Ascending aorta (tissue), 2 donors: ENCODE results near the gene MPV17L. TPM values are rescaled to one million over a fixed set of nuclear protein-coding genes. Genes with fewer than 3 reads are reported as not detected.
"Not testable (repeated sequence)": the region's sequence is repeated elsewhere in the genome, so short reads cannot be mapped to it uniquely, and the experiment has no call there.

Experiments used
- DNase-seq, 2 donors: peaks; one replicate each; pipeline ENCODE4 v3.0.0-alpha.2; 2019; ENCODE audit warnings: low spot score in 2 of 2
- H3K27ac ChIP-seq, 2 donors: fragments of 200-600 bp; sonication (generic); one replicate each; pipeline ENCODE4 v1.5.1; 2016 to 2017; ENCODE audit warnings: mild to moderate bottlenecking in 1 of 2
- H3K27me3 ChIP-seq: fragments of 200-600 bp; sonication (generic); one replicate; pipeline ENCODE4 v1.5.1; 2017
- H3K36me3 ChIP-seq, 2 donors: fragments of 200-600 bp; sonication (generic); one replicate each; pipeline ENCODE4 v1.5.1; 2016
- H3K4me1 ChIP-seq, 2 donors: fragments of 200-600 bp; sonication (generic); one replicate each; pipeline ENCODE4 v1.5.1; 2016 to 2017; ENCODE audit warnings: mild to moderate bottlenecking in 1 of 2
- H3K4me3 ChIP-seq, 2 donors: fragments of 200-600 bp; sonication (generic); one replicate each; pipeline ENCODE4 v1.5.1; 2016 to 2017; ENCODE audit warnings: mild to moderate bottlenecking in 1 of 2
- H3K9me3 ChIP-seq, 2 donors: fragments of 200-600 bp; sonication (generic); one replicate each; pipeline ENCODE4 v1.5.1; 2016
- intact Hi-C: fragments of 100-400 bp; cut with DNase I; formaldehyde crosslinking; loops from one replicate; pipeline ENCODE4 v1.15.1; 2023
- total RNA-seq: library from RNA; depleted of rRNA; stranded (reverse); fragments of >200 nt; gene quantifications from one replicate; pipeline ENCODE4 v1.1.0, GENCODE V29; 2016
- TF ChIP-seq, protein P1 (sequence below), 3 experiments: fragments of 200-600 bp in 2 of 3; fragments of 450-650 bp in 1 of 3; sonication (generic) in 2 of 3; IDR thresholded peaks; one replicate each; pipeline ENCODE4 v1.5.1; 2016 to 2019; ENCODE audit warnings: antibody characterized with exemption in 3 of 3, mild to moderate bottlenecking in 1 of 3, moderate library complexity in 1 of 3

MPV17L gene
- total RNA-seq, 1 donor from 2014 or later: 0.75 TPM

DNA sequence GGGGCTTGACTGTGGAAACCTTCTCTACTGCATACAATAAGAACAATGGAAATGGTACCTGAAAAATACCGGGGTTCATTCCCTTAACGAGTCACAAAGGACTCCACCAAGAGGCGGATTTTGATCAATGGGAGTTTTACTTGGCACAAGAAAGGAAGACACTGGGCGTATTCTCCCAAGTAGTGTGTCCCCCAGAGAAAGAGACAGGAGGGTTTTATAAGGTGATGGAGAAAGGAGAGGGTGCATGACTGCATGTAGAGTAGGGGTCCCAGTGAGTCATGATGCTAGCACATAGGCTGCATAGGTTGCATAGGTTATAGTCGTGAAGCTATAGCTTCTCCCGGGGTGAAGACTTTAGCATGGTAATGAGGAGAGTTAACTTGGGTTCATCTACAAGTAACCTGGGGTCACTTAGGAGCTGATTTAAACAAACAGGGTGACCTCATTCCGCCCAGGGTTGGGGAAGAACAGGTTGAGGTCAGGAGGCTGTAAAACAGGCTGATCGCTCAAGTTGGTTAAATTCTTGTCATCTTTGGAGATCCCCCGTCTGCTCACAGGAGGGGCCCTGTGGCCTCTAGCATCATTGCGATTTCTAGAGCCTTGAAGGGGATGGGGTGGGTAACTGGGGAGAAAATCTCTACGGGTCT, 1.5 kb downstream of the MPV17L start:
- Histone ChIP-seq H3K4me1 (no peaks in the 10 kb centered on the region), H3K4me3 (no peak overlapping the region), H3K27me3 (no peaks in the 10 kb centered on the region), H3K36me3 (peaks cover 0 to 5% of the 10 kb centered on the region in 2 donors), H3K27ac (no peak overlapping the region), H3K9me3 (no peaks in the 10 kb centered on the region)
- intact Hi-C loops: no loop called here
- DNase-seq: no peak
- TF ChIP-seq, protein P1, sequence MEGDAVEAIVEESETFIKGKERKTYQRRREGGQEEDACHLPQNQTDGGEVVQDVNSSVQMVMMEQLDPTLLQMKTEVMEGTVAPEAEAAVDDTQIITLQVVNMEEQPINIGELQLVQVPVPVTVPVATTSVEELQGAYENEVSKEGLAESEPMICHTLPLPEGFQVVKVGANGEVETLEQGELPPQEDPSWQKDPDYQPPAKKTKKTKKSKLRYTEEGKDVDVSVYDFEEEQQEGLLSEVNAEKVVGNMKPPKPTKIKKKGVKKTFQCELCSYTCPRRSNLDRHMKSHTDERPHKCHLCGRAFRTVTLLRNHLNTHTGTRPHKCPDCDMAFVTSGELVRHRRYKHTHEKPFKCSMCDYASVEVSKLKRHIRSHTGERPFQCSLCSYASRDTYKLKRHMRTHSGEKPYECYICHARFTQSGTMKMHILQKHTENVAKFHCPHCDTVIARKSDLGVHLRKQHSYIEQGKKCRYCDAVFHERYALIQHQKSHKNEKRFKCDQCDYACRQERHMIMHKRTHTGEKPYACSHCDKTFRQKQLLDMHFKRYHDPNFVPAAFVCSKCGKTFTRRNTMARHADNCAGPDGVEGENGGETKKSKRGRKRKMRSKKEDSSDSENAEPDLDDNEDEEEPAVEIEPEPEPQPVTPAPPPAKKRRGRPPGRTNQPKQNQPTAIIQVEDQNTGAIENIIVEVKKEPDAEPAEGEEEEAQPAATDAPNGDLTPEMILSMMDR (IDR thresholded peaks at IDR 0.05): no peak

DNA sequence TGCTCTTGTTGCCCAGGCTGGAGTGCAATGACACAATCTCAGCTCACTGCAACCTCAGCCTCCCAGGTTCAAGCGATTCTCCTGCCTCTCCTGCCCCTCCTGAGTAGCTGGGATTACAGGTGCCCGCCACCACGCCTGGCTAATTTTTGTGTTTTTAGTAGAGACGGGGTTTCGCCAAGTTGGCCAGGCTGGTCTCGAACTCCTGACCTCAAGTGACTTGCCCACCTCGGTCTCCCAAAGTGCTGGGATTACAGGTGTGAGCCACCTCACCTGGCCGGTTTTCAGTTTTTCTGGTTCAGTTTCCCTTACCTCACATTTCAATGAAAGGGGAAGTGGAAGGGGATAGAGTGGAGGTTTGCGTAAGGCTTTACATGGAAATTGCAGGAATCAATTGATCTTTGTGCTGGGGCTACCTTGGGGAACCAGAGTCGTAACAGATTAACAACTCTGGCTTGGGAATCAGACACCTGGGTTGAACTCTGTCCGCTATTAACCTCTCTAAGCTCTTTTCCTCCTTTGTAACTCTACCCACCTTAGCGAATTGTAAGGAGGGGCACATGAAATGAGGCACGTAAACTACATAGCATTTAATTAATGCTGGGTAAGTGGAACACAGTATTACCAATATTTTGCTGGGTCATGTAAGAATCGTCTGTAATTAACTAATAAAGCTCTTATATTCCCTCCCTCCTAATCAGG, 3.2 kb downstream of the MPV17L start:
- Histone ChIP-seq H3K27ac (no peak overlapping the region), H3K4me1 (no peaks in the 10 kb centered on the region), H3K27me3 (no peaks in the 10 kb centered on the region), H3K36me3 (peaks cover 0 to 8% of the 10 kb centered on the region in 2 donors), H3K4me3 (no peak overlapping the region), H3K9me3 (no peaks in the 10 kb centered on the region)
- TF ChIP-seq, protein P1 (IDR thresholded peaks at IDR 0.05): no peak
- no peak for DNase-seq
- intact Hi-C loops: no loop called here

DNA sequence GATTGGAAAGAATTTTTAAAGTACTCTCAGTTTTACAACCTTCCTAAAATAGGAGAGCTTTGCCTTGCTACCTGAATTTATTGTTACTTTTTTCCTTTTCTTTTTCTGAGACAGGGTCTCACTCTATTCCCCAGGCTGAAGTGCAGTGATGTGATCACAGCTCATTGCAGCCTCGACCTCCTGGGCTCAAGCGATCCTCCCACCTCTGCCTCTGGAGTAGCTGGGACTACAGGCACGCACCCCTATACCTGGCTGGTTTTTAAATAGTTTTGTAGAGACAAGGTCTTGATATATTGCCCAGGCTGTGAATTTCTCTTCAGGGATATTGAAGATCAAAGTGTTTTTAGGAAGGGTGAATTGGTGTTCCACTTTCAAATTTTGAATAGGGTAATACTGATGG, 3.8 kb downstream of the MPV17L start:
- H3K27me3 ChIP-seq: no peaks in the 10 kb centered on the region
- H3K27ac ChIP-seq: no peak overlapping the region
- H3K4me1 ChIP-seq: no peaks in the 10 kb centered on the region
- no peak overlapping the region for H3K4me3 ChIP-seq
- intact Hi-C loops: no loop called here
- TF ChIP-seq, protein P1 (IDR thresholded peaks at IDR 0.05): no peak
- no peaks in the 10 kb centered on the region for H3K9me3 ChIP-seq
- H3K36me3 ChIP-seq: peaks cover 0 to 8% of the 10 kb centered on the region in 2 donors
- DNase-seq: no peak

DNA sequence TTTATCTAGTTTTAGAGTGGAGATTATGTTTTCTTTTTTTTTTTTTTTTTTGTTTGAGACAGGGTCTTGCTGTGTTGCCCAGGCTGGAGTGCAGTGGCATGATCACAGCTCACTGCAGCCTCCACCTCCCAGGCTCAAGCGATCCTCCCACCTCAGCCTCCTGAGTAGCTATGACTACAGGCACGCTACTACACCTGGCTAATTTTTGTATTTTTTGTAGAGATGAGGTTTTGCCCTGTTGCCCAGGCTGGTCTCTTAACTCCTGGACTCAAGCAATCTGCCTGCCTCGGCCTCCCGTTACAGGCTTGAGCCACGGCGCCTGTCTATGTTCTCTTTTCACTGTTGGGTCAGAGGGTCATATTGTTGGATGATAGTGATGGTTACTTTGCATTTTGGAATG, 4.8 kb downstream of the MPV17L start:
- H3K36me3 ChIP-seq, DNase-seq, intact Hi-C loops, H3K27ac ChIP-seq, H3K27me3 ChIP-seq, H3K9me3 ChIP-seq, H3K4me1 ChIP-seq, H3K4me3 ChIP-seq: not testable (repeated sequence)

DNA sequence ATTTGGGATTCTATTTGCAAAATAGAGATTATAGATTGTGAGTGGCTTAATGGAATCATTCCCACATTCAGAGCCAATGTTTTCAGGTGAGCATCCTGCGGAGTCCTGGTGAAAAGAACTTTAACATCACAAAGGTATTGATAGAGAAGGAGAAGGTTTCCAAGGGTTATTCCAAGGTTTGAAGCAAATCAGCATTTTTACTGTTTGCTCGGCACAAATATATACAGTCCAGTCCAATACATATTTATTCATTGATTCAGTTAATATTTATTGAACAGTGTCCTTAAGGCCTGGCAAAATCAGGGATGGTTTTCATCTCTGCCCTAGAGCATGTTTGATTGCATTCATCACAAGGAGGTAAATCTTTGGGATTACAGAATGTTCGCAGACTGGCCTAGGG, 6.4 kb downstream of the MPV17L start:
- Histone ChIP-seq H3K27ac (no peak overlapping the region), H3K9me3 (no peaks in the 10 kb centered on the region)

More for the DNA sequence above, 6.4 kb downstream of the MPV17L start:
- no peak for DNase-seq
- Histone ChIP-seq H3K4me3 (no peak overlapping the region), H3K27me3 (no peaks in the 10 kb centered on the region), H3K36me3 (peaks cover 0 to 8% of the 10 kb centered on the region in 2 donors), H3K4me1 (no peaks in the 10 kb centered on the region)
- TF ChIP-seq, protein P1 (IDR thresholded peaks at IDR 0.05): no peak
- intact Hi-C loops: no loop called here
